OCI-LY3 (cell line): Measurements from ENCODE around the gene MLLT10.

Experiments used
- H2AFZ ChIP-seq: fragments of 200-600, 300-600 bp; shearing (Covaris generic); 2 replicates; pipeline ENCODE4 v1.6.0; 2014; ENCODE audit warnings: antibody characterized with exemption, low read depth, low read length
- H3K27ac ChIP-seq: fragments of 200-600, 300-600 bp; sonication (generic); 2 replicates; pipeline ENCODE4 v1.5.1; 2014; ENCODE audit warnings: mild to moderate bottlenecking, low read length, moderate library complexity, mixed read lengths
- H3K27me3 ChIP-seq: fragments of 200-600, 300-600 bp; sonication (generic); 2 replicates; pipeline ENCODE4 v1.6.1; 2014; ENCODE audit warnings: low read depth, low read length, mixed read lengths
- H3K36me3 ChIP-seq: fragments of 200-600, 300-600 bp; sonication (generic); replicated peaks from 2 replicates; pipeline ENCODE3; 2014; ENCODE audit warnings: low read depth, low read length, mixed read lengths
- H3K4me1 ChIP-seq: fragments of 300-600, 200-600 bp; sonication (generic); 2 replicates; pipeline ENCODE4 v1.6.1; 2014; ENCODE audit warnings: low read length, mixed read lengths
- H3K4me2 ChIP-seq: fragments of 200-600, 300-600 bp; sonication (generic); 2 replicates; pipeline ENCODE4 v1.6.1; 2014; ENCODE audit warnings: low read length, mixed read lengths
- H3K4me3 ChIP-seq: fragments of 300-600, 200-600 bp; sonication (generic); 2 replicates; pipeline ENCODE4 v1.5.1; 2014; ENCODE audit warnings: antibody characterized with exemption, mild to moderate bottlenecking, low read length, moderate library complexity
- H3K79me2 ChIP-seq: fragments of 300-600, 200-600 bp; shearing (Covaris generic); 2 replicates; pipeline ENCODE4 v1.6.1; 2014; ENCODE audit warnings: mild to moderate bottlenecking, low read length, mixed read lengths
- H3K9ac ChIP-seq: fragments of 300-600, 200-600 bp; shearing (Covaris generic); 2 replicates; pipeline ENCODE4 v1.6.0; 2014; ENCODE audit warnings: mild to moderate bottlenecking, low read length, moderate library complexity
- H3K9me3 ChIP-seq: fragments of 200-600, 300-600 bp; shearing (Covaris generic); 2 replicates; pipeline ENCODE4 v1.6.1; 2014; ENCODE audit warnings: low read length, mixed read lengths; ENCODE audit not compliant: insufficient read depth
- H4K20me1 ChIP-seq: fragments of 200-600, 300-600 bp; sonication (generic); 2 replicates; pipeline ENCODE4 v1.6.1; 2016; ENCODE audit warnings: low read length, mixed read lengths; ENCODE audit not compliant: insufficient read depth
- EZH2phosphoT487 ChIP-seq: fragments of 200-600 bp; shearing (Covaris generic); IDR thresholded peaks from 2 replicates; pipeline ENCODE4 v1.6.1; 2018; ENCODE audit warnings: antibody characterized with exemption, mixed run types, low read depth
- TF ChIP-seq, protein P1 (sequence below): fragments of 200-600, 300-600 bp; sonication (generic); IDR thresholded peaks from 2 replicates; pipeline ENCODE4 v1.5.1; 2014; ENCODE audit warnings: antibody characterized with exemption, low read length, low read depth

Gene MLLT10

DNA sequence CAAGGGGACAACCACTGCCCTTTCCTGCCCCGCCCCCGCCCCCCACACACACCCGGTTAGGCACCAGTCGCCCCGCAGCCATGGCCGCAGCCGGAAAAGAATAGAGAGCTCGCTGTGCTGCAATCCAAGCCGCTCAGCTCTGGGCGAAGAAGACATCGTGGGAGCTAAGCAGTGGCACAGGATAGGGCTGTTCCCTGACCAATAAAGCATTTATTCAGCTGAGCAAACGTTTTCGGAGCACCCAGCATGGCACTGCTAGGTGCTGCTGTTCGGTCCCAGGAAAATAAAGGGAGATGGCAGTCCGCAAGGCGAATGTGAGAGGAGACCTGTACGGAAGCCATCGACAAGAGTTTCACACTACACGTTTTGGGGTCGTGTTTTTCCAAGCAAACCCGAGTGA is 26.9 kb upstream of the MLLT10 start:
- no peak overlapping the region for H3K4me3 ChIP-seq
- no peaks in the 10 kb centered on the region for H3K79me2 ChIP-seq
- TF ChIP-seq, protein P1, sequence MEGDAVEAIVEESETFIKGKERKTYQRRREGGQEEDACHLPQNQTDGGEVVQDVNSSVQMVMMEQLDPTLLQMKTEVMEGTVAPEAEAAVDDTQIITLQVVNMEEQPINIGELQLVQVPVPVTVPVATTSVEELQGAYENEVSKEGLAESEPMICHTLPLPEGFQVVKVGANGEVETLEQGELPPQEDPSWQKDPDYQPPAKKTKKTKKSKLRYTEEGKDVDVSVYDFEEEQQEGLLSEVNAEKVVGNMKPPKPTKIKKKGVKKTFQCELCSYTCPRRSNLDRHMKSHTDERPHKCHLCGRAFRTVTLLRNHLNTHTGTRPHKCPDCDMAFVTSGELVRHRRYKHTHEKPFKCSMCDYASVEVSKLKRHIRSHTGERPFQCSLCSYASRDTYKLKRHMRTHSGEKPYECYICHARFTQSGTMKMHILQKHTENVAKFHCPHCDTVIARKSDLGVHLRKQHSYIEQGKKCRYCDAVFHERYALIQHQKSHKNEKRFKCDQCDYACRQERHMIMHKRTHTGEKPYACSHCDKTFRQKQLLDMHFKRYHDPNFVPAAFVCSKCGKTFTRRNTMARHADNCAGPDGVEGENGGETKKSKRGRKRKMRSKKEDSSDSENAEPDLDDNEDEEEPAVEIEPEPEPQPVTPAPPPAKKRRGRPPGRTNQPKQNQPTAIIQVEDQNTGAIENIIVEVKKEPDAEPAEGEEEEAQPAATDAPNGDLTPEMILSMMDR: no peak
- no peak overlapping the region for H3K4me2 ChIP-seq
- H3K4me1 ChIP-seq: no peaks in the 10 kb centered on the region
- H3K9me3 ChIP-seq: no peaks in the 10 kb centered on the region
- no peaks in the 10 kb centered on the region for H3K36me3 ChIP-seq
- peaks cover 10% of the 10 kb centered on the region; the same call in 1 of the 2 replicates for H3K27me3 ChIP-seq
- H4K20me1 ChIP-seq: no peaks in the 10 kb centered on the region
- H3K9ac ChIP-seq: no peak overlapping the region
- H3K27ac ChIP-seq: no peak overlapping the region
- H2AFZ ChIP-seq: no peak overlapping the region

DNA sequence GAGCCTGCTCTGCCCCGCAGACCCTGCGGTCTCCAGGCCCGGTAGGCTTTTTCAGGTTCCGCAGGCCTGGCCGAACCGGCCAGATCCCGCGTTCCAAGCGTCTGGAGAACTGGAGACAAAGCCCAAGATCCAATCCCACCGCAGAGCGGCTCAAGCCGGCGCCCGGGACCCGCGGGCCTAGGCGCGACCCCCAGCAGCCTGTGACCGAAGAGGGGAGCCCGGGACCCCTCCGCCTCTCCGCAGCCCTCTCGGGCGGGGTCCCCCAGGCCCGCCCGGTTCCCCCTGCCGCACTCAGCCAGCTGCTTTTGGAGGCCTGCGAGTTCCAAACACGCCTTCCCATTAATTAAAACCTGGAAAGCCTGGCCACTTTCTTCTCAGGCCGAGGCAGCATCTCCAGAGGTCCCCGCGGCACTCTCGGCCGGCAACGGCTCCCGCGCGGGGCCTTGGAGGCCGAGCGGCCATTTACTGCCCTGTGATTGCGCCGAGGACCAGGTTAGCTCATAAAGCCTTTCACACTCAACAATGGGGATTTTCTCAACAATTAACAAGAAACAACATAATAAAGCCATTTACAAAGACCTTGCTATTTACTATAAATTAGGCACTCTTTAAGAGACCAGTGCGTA is 25.2 kb upstream of the MLLT10 start:
- Histone ChIP-seq H3K27ac (no peak overlapping the region), H3K9me3 (no peaks in the 10 kb centered on the region), H3K4me2 (no peak overlapping the region), H3K27me3 (peaks cover 14% of the 10 kb centered on the region; the same call in 1 of the 2 replicates), H3K36me3 (no peaks in the 10 kb centered on the region), H3K4me3 (no peak overlapping the region), H3K4me1 (no peaks in the 10 kb centered on the region), H3K79me2 (no peaks in the 10 kb centered on the region), H3K9ac (no peak overlapping the region), H2AFZ (no peak overlapping the region), H4K20me1 (no peaks in the 10 kb centered on the region)
- no peak for TF ChIP-seq EZH2phosphoT487
- TF ChIP-seq, protein P1: no peak

GRCh38 chr10:21509341-21510240 is 24.4 kb upstream of the MLLT10 start:
- Histone ChIP-seq H3K9ac (no peak overlapping the region), H3K9me3 (no peaks in the 10 kb centered on the region), H3K79me2 (no peaks in the 10 kb centered on the region), H3K27me3 (peaks cover 14% of the 10 kb centered on the region; the same call in 1 of the 2 replicates), H4K20me1 (no peaks in the 10 kb centered on the region), H3K4me1 (no peaks in the 10 kb centered on the region), H3K27ac (no peak overlapping the region), H2AFZ (no peak overlapping the region), H3K4me3 (no peak overlapping the region), H3K36me3 (no peaks in the 10 kb centered on the region), H3K4me2 (no peak overlapping the region)
- TF ChIP-seq, protein P1: no peak
- no peak for TF ChIP-seq EZH2phosphoT487
